PC-3 (cell line): ENCODE data around the gene IGSF23.

ENCODE experiments used
- EZH2 ChIP-seq: fragments of 300-600 bp; sonication (generic); IDR thresholded peaks from one replicate; pipeline ENCODE4 v1.6.1; 2017; ENCODE audit warnings: antibody characterized with exemption, mild to moderate bottlenecking, low read length; ENCODE audit not compliant: unreplicated experiment
- EZH2phosphoT487 ChIP-seq: fragments of 300-600 bp; sonication (generic); IDR thresholded peaks from 2 replicates; pipeline ENCODE4 v1.6.1; 2018; ENCODE audit warnings: mild to moderate bottlenecking, antibody characterized with exemption, low read length, borderline replicate concordance
- TF ChIP-seq, protein P1 (sequence below): fragments of 300-600 bp; sonication (generic); conservative IDR thresholded peaks from 2 replicates; pipeline ENCODE4 v1.5.1; 2017; ENCODE audit warnings: antibody characterized with exemption, low read depth, mild to moderate bottlenecking, low read length

DNA sequence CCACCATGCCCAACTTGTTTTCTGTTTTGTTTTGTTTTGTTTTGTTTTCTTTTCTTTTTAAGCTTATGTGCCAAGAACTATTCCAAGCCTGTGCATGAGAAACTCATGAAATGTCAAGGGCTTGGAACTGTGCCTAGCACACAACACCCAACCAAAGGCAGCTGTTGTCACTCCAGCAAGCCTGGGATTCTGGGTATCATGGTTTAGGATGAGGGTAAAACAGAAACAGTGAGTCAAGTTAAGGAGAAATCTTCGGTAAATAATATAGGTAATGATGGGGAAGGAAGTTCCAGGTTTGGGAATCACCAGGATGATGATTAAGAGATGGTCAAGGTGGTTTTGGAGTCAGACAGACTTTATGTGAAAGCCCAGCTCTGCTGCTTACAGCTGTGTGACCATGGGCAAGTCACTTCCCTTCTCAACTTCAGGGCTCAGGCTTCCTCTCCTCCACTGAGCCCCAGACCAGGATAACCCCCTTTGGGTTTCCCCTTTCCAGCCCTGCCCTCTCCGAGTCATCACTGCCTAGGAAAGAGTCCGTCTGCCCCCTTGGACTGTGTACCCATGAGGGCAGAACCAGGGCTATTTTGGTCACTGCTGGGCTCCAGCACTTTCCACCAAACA, 35.4 kb downstream of the IGSF23 start:
- TF ChIP-seq, protein P1, sequence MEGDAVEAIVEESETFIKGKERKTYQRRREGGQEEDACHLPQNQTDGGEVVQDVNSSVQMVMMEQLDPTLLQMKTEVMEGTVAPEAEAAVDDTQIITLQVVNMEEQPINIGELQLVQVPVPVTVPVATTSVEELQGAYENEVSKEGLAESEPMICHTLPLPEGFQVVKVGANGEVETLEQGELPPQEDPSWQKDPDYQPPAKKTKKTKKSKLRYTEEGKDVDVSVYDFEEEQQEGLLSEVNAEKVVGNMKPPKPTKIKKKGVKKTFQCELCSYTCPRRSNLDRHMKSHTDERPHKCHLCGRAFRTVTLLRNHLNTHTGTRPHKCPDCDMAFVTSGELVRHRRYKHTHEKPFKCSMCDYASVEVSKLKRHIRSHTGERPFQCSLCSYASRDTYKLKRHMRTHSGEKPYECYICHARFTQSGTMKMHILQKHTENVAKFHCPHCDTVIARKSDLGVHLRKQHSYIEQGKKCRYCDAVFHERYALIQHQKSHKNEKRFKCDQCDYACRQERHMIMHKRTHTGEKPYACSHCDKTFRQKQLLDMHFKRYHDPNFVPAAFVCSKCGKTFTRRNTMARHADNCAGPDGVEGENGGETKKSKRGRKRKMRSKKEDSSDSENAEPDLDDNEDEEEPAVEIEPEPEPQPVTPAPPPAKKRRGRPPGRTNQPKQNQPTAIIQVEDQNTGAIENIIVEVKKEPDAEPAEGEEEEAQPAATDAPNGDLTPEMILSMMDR, result no peak
- TF ChIP-seq EZH2, result no peak
- TF ChIP-seq EZH2phosphoT487, result no peak
